Peyer's patch (tissue), 4 donors: ENCODE results near the gene NUDT12. TPM values are rescaled to one million over a fixed set of nuclear protein-coding genes. Genes with fewer than 3 reads are reported as not detected.

Experiments used
- DNase-seq, 3 donors: peaks; one replicate each; pipeline ENCODE4 v3.0.0-alpha.2; 2017 to 2019
- H3K27ac ChIP-seq, 4 donors: fragments of 200-600 bp; sonication (generic); one replicate each; pipeline ENCODE4 v1.5.1; 2016 to 2019
- H3K27me3 ChIP-seq, 2 donors: fragments of 200-600 bp; sonication (generic); one replicate each; pipeline ENCODE4 v1.5.1; 2019
- H3K36me3 ChIP-seq, 3 donors: fragments of 200-600 bp; sonication (generic); one replicate each; pipeline ENCODE4 v1.5.1; 2016 to 2019
- H3K4me1 ChIP-seq, 4 donors: fragments of 200-600 bp; sonication (generic); one replicate each; pipeline ENCODE4 v1.5.1; 2016 to 2019
- H3K4me3 ChIP-seq, 4 donors: fragments of 200-600 bp; sonication (generic); 1 replicate in 3 of 4; 2 replicates in 1 of 4; pipeline ENCODE4 v1.5.1; 2016 to 2019; ENCODE audit warnings: mild to moderate bottlenecking in 1 of 4
- H3K9me3 ChIP-seq, 4 donors: fragments of 200-600 bp; sonication (generic); one replicate each; pipeline ENCODE4 v1.5.1; 2016 to 2019; ENCODE audit warnings: mild to moderate bottlenecking in 1 of 4
- POLR2A ChIP-seq, 2 donors: fragments of 450-650 bp; IDR thresholded peaks; one replicate each; pipeline ENCODE4 v1.5.1; 2017; ENCODE audit warnings: antibody characterized with exemption in 2 of 2, mild to moderate bottlenecking in 2 of 2, moderate library complexity in 2 of 2
- total RNA-seq, 4 donors: library from RNA; depleted of rRNA; stranded (reverse); fragments of >200 nt; gene quantifications; one replicate each; pipeline ENCODE4 v1.1.0, GENCODE V29; 2016
- TF ChIP-seq, protein P1 (sequence below), 6 experiments: fragments of 450-650 bp in 4 of 6; fragments of 200-600 bp in 2 of 6; sonication (generic) in 1 of 6; IDR thresholded peaks; one replicate each; pipeline ENCODE4 v1.5.1; 2017 to 2019; ENCODE audit warnings: antibody characterized with exemption in 6 of 6, mild to moderate bottlenecking in 3 of 6, moderate library complexity in 1 of 6

Gene NUDT12
- total RNA-seq, 4 donors from 2014 or later = 15.7 to 24.9 (median 19.6) TPM

DNA sequence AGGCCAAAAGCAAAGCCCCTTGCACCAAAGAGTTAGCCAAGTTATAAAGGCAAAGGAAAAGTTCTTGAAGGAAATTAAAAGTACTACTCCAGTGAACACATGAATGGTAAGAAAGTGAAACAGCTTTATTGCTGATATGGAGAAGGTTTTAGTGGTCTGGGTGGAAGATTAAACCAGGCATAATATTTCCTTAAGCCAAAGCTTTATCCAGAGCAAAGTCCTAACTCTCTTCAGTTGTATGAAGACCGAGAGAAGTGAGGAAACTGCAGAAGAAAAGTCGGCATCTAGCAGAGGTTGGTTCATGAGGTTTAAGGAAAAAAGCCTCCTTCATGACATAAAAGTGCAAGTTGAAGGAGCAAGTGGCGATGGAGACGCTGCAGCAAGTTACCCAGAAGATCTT is 3.1 kb upstream of the NUDT12 start:
- Histone ChIP-seq H3K4me3 (peak overlapping the region in 1 of 4 donors; percentile 1), H3K27ac (peak overlapping the region in 2 of 4 donors; percentile 41 to 56), H3K4me1 (peaks cover 0 to 16% (median 0%) of the 10 kb centered on the region in 4 donors), H3K27me3 (no peaks in the 10 kb centered on the region), H3K9me3 (no peaks in the 10 kb centered on the region), H3K36me3 (no peaks in the 10 kb centered on the region)
- no peak for DNase-seq
- TF ChIP-seq, protein P1, sequence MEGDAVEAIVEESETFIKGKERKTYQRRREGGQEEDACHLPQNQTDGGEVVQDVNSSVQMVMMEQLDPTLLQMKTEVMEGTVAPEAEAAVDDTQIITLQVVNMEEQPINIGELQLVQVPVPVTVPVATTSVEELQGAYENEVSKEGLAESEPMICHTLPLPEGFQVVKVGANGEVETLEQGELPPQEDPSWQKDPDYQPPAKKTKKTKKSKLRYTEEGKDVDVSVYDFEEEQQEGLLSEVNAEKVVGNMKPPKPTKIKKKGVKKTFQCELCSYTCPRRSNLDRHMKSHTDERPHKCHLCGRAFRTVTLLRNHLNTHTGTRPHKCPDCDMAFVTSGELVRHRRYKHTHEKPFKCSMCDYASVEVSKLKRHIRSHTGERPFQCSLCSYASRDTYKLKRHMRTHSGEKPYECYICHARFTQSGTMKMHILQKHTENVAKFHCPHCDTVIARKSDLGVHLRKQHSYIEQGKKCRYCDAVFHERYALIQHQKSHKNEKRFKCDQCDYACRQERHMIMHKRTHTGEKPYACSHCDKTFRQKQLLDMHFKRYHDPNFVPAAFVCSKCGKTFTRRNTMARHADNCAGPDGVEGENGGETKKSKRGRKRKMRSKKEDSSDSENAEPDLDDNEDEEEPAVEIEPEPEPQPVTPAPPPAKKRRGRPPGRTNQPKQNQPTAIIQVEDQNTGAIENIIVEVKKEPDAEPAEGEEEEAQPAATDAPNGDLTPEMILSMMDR (IDR thresholded peaks at IDR 0.05) = no peak
- TF ChIP-seq POLR2A (IDR thresholded peaks at IDR 0.05) = no peak

DNA sequence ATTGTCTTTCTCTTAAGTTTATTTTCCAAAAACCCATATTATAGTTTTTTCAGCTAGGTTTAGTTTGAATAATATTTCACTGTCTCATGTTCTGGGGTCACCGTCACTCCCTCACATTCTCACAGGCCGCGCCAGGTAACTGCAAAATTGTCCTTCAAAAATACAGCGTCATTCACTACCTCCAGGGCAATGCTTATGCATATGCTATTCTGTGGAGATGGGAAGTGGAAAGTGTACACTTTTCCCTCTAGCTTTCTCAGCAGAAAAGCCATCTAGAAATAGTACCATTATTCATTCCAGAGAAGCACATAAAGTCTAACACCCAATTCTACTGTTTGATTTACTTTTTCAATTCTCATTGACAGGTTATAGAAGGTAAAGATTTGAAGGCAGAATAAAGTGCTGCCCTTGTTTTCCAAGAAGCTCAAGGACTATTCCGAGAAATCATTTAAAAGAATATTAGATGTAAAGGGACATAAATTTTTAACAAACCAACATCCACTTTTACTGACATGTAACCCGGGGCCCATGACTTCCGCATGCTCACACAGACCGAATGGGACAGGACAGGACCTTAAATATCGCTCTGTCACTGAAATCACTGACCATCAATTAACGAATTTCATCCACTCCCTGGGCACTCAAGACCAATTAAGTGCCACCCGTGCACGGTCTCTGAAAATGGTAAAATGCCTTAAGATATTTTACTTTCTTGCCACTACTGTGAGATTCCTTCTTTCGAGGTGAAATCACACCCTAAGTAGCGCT is 720 bp downstream of the NUDT12 start:
- peak in 1 of 3 donors; percentile 52 for DNase-seq
- Histone ChIP-seq H3K4me3 (peak overlapping the region; percentile 47 to 74 (median 55)), H3K4me1 (peaks cover 0 to 9% (median 0%) of the 10 kb centered on the region in 4 donors)

DNA sequence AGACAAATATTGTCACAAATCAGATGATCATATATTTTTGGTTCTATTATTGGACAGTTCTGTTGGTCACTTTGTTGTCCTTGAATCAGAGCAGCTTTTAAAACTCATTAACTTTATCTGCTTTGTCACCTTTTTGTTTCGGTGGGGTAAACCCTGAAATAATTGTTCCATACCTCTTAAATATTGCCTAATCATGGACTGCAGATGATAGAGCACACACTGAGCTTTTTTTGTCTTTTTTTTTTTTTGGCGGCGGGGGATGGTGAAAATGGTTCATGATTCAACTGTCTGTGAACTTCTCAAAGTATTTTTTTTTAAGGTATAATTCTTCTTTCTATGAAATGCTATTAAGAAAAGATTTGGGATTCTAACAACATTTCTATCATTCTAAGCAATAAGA is 1.8 kb downstream of the NUDT12 start:
- DNase-seq = no peak
- Histone ChIP-seq H3K9me3 (no peaks in the 10 kb centered on the region), H3K27ac (no peak overlapping the region), H3K36me3 (peaks cover 0 to 1% (median 0%) of the 10 kb centered on the region in 3 donors), H3K27me3 (no peaks in the 10 kb centered on the region), H3K4me3 (no peak overlapping the region), H3K4me1 (peaks cover 0 to 9% (median 0%) of the 10 kb centered on the region in 4 donors)
- TF ChIP-seq POLR2A (IDR thresholded peaks at IDR 0.05) = no peak
- TF ChIP-seq, protein P1 (IDR thresholded peaks at IDR 0.05) = no peak

More for the DNA sequence above, 720 bp downstream of the NUDT12 start:
- peak overlapping the region; percentile 56 to 83 (median 70) for H3K27ac ChIP-seq
- H3K9me3 ChIP-seq = no peaks in the 10 kb centered on the region
- no peaks in the 10 kb centered on the region for H3K36me3 ChIP-seq
- H3K27me3 ChIP-seq = no peaks in the 10 kb centered on the region
- no peak for TF ChIP-seq POLR2A (IDR thresholded peaks at IDR 0.05)
- TF ChIP-seq, protein P1 (IDR thresholded peaks at IDR 0.05) = no peak

DNA sequence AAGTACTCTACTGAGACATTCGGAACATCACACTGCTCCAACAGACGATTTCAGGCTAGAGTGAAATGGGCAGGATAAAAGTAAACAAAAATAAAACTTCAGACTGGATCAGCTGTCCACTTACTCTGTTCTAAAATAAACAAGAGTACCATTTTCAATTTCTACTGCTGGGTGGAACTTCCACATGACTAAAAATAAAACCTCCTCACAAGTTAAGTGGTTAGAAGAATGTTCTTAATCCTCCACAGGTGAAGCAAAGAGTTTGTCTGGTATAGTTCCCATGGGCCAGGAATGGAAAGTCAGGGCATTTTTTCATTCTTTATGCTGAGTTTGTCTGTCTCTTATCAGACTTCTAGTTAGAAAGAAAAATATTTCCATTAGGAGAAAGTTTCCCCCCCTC is 15.7 kb downstream of the NUDT12 start:
- Histone ChIP-seq H3K36me3 (peaks cover 0 to 16% (median 0%) of the 10 kb centered on the region in 3 donors), H3K4me3 (no peak overlapping the region), H3K4me1 (no peaks in the 10 kb centered on the region), H3K27ac (no peak overlapping the region), H3K9me3 (no peaks in the 10 kb centered on the region), H3K27me3 (no peaks in the 10 kb centered on the region)
- TF ChIP-seq POLR2A (IDR thresholded peaks at IDR 0.05) = no peak
- no peak for DNase-seq

DNA sequence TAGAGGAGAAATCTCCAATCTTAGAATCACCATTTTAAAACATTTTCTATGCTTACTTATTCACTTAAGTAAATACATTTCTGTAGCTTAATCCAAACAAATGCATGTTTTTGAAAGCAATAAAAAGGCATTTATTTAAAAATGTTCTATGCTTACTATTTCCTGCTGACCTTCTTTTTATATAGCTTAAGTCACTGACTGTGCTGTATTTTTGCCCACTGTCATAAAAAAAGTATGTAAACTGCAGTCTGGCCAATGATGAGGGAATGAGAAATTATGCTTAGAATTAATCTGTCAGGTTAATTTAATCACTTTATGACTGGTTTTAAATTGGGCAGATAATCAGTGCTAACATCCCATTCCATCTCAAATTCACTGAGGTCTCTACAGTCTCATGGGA is 20.1 kb downstream of the NUDT12 start:
- Histone ChIP-seq H3K36me3 (no peaks in the 10 kb centered on the region), H3K4me3 (no peak overlapping the region), H3K4me1 (no peaks in the 10 kb centered on the region), H3K9me3 (no peaks in the 10 kb centered on the region), H3K27ac (no peak overlapping the region), H3K27me3 (no peaks in the 10 kb centered on the region)
- DNase-seq = no peak
- no peak for TF ChIP-seq POLR2A (IDR thresholded peaks at IDR 0.05)

DNA sequence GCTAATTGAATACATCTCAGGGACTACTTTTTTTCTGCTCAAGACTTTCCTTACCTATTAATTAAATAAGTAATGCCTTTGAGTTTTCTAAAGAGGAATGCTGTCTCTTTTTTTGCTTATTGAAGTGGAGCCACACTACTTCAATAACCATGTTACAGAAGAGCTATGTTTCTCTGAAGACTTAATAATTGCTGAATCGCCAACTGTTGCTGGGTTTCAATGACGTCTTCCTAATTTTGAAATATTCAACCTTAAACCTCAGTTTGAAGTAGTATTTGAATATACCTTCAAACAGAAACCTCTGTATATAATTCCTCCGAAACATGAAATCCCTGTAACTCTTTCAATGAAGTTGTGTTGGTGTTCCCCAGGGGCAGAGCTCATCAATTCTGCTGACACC is 21.0 kb downstream of the NUDT12 start:
- no peak overlapping the region for H3K4me3 ChIP-seq
- H3K9me3 ChIP-seq = no peaks in the 10 kb centered on the region
- no peak for DNase-seq
- TF ChIP-seq POLR2A (IDR thresholded peaks at IDR 0.05) = no peak
- TF ChIP-seq, protein P1 (IDR thresholded peaks at IDR 0.05) = no peak
- H3K27ac ChIP-seq = no peak overlapping the region
- H3K27me3 ChIP-seq = no peaks in the 10 kb centered on the region
- H3K36me3 ChIP-seq = no peaks in the 10 kb centered on the region
- no peaks in the 10 kb centered on the region for H3K4me1 ChIP-seq
